ENCODE results near the gene RGS16.

RGS16 gene

DNA sequence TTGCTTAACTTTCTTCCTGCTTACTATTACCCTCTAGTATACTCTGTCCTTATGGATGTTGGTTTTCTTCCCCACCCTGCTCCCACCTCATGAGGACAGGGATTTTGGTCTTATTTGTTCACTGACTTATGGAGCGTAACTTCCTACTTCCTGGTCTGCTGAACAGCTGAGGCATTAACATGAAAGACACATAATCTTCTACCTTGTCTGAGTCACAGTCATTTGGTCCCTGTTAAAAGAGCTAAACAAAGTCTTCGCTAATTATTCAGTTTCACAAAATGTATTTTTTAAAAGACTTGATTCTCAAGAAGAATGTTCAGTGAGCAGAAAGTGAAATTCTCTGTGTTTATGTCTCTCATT, 33.6 kb downstream of the RGS16 start:
- DNase-seq: no peak

DNA sequence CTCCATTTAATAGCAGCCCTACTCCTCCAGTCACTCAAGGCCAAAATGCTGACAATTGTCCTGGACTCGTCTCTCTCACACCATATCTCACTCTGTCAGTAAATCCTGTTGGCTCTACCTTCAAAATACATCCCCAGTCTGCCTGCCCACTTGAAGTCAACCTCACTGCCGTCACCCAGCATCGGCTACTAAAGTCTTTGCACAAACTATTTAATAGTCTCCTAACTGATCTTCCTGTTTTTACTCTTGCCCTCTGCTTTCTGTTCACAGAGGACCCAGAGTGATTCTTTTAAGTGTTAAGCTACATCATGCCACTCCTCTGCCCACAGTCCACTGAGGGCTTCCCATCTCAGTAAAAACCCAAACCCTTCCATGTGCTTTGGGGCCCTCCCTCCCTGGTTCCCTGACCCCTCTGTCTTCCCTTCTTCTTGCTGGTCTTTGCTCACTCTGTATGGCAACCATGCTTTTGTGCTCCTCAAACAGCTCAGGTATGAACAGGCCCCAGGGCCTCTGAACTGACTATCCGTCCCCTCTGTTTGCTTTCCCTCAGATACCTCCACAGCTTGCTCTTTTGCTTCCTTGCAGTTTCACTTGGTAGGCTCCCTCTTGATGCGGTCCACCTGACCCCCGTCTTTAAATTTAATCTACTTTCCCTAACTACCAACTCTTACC, 34.1 kb downstream of the RGS16 start:
- DNase-seq: no peak

DNA sequence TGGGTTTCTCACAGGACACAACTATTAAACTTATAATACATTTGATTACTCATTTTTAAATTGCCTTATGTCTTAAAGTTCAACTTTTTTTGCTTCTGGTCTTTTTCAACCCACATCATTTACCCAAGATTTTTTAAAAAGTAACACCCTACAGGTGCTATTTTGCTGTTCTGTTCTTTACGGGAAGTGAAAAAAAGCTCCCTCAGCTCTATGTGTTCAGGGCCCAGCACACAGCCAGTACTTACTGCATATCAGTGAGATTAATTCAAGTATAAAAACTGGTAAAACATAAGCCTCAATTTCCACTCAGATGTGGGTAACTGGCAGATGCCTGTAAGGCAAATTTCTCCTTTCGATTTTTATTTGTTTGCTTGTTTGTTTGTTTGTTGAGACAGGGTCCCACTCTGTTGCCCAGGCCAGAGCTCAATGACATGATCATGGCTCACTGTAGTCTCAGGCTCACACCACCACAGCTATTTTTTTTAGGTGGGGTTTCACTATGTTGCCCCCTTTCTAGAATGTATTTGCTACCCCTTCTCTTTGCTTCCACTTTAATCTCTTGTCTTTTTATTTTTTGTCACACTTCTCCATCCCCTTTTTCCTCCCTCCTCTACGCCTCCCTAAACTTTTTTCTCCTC, 35.4 kb downstream of the RGS16 start:
- DNase-seq: no peak

DNA sequence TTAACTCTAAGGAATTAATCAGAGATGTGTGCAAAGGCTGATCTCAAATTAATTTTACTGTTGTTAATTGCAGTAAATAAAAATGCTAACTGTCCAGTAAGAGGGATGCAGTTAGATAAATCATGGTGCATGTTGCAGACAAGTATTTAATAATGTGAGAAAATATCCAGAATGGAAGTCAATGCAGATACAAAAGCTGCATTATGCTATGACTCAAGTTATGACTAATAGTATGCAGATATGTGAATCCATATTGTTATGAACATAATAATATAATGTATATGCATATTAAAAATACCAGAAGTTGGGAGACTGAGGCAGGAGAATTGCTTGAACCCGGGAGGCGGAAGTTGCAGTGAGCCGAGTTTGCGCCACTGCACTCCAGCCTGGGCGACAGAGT, 36.6 kb downstream of the RGS16 start:
- no peak for DNase-seq

DNA sequence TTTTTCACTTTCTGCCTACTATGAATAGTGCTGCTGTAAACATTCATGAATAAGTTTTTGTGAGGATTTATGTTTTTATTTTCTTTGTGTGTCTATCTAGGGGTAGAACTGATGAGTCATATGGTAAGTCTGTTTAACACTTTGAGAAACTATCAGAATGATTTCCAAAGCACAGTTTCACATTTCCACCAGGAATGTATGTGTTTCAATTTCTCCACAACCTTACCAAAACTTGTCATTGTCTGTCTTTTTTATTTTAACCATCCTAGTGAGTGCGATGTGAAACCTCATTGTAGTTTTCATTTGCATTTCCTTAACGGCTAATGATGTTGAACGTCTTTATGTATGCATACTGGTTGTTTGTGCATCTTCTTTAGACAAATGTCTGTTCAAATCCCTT, 38.7 kb downstream of the RGS16 start:
- no peak for DNase-seq

DNA sequence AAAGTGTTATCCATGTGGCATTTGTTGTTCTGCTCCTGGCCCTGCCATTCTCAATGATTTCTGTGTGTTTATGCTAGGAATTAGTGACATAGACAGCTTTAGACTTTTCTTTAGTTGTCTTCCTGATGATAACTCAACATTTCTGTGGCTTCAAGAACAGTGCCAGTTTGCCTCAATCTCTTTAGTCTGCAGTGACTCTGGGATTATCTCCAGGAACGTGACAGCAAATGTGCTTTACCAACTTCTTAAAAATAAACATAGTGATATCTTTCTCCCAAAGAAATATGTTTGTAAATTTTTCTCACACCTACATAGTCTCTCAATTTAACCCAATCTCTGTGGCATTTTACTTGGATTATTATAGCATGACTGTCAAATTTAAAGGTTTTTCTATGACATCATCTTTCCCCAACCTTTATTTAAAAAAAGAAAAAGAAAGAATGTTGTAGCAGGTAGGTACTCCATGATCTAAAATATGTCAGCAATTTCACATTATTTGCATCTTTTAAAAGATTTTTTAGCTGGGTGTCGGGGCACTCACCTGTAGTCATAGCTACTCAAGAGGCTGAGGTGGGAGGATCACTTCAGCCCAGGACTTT, 39.7 kb downstream of the RGS16 start:
- no peak for DNase-seq

DNA sequence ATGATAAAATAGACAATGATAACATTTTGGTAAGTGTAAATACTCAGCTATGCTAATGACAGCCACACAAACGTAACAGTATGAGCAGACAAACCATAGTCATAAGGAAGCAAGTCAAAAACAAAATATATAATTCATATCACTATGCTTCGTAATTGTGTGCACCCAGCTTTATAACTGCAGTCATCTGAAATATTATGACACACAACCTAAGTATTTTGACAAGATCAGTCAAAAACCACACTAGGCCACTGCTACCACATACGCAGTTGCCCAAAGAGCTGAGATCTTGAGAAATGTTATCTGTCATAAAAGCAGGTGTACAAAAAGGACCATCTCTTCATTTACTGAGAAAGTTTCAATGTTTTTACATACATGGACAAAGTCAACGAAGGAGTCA, 41.1 kb downstream of the RGS16 start:
- DNase-seq: no peak

DNA sequence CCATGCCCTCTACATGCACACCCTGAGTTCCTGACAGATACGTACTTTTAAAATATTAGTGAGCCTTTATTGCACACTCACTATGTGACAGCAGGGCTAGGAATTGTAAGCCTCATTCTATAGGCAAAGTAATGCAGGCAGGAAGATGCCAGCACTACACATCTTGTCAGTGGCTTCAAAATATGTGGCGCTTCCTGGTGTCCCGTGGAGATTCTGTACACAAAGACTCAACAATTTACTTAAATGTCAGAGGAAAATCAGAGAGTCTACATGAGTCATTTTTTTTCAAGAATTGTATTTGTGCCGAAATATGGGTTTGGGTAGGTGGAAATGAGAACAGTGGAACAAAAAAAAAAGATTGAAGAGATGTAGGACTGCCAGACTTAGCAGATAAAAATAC, 42.7 kb downstream of the RGS16 start:
- no peak for DNase-seq

DNA sequence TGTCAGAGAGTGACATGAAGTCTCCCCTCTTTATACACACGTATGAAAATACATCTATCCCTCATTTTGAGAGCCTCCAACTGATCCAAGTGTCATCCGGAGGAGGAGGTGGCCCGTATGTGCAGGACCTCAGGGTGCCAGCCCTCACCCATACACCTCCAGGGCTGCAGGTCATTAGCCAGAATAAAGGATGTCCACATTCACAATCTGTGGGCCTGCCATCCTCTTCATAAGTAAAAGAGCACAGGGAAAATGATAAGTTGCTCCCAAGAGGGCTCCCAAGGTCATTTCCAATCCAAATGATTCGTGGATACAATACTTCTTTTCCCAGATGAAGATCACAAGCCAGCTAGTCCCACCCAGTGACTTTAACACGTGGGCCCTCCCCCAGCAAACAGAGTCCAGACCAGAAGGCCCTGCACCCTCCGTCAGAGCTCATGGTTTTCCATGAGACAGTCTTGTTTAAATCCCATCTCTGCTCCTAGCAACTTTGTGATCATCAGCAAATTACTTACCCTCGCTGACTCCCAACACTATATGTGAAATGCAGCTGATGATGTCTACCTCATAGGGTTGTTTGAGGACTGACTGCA, 43.7 kb downstream of the RGS16 start:
- DNase-seq: no peak

DNA sequence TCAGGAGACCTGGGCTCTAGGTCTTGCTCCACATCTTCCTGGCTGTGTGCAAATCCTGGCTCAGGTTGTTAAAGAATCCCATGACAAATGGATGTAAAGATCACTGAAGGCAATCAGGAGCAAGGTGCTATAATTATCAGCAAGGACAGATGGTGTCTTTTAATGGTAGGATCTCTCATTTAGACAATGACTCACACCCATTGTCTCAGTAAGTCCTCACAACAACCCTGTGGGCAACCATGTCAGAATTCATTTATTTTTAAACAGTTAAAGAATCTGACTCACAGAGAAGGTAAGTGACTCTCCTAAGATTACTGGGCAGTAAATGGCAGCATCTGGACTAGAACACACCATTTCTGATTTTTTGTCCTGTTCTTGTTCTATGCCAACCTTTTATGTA, 47.9 kb downstream of the RGS16 start:
- DNase-seq: no peak

DNA sequence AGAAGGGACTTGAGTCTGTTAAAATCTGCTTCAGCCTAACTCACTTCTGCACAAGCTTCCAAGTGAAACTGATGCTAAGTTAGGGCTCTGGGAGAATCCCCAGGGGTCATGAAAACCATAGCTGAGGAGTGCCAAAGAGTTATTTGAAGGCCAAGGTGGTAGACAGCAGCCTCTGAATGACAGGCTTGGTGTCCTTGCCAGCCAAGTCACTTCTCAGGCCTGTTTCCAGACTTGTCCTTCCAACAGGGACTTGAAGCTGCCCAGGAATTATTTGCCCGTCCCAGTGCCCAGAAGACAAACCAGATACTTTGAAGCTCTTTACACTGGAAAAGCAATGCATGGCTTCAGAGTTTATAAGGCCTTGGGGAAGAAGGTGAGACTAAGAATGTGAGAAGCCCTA, 48.7 kb downstream of the RGS16 start:
- DNase-seq: no peak

DNA sequence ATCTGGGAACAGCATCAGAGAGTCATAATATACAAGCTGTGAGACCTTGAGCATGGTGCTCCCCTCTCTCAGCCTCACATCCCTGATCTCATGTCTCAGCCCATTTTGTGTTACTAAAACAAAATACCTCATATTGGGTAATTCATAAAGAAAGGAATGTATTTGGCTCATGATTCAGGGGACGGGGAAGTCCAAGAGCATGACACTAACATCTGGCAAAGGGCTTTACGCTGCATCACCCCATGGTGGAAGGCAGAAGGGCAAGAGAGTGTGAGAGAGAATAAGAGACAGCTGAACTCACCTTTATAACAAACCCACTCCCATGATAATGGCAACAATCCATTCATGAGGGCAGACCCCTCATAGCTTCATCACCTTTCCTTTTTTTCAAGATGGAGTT, 51.7 kb downstream of the RGS16 start:
- DNase-seq: no peak

DNA sequence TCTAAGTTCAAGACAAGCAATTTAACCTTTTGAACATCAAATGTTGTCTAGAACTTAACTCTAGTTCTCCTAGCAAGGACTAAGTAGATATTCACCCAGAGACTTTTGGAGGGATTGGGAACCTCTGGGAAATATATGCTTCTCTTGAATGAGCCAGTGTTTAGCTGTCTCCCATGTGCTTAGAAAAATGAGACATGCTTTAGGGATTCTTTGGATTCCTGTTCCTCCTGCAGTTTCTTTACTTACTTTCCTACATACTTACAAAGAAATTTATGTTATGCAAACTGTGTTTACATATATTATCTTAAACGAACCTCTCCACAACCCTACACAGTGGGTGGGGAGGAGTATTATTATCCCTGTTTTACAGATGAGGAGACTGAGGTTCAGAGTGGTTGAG, 54.4 kb downstream of the RGS16 start:
- no peak for DNase-seq

DNA sequence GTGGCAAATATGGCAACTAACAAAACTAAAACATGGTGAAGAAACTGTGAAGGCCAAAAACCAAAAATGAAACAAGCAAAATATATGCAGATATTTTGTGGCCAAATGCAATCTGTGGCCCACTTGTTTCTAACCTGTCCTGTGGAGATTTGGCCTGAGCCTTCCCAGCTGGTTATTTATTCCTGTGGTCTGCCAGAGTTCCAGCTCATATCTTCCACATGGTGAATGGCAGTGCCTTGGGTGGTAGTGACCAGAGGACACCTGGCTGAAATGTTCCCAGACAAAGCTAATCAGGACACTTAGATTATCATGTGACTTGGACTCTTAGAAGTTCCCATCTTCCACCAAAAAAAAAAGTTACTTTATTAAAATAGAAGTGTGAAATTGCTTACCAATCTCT, 54.8 kb downstream of the RGS16 start:
- DNase-seq: no peak

All from NCI-H187 (cell line).